NT2/D1 (cell line): ENCODE data around the gene GALP.
A peak's percentile ranks its signal among the peaks of the same experiment; 100 is the strongest.

ENCODE experiments used
- DNase-seq: peaks from one replicate; pipeline ENCODE4 v3.0.0-alpha.2; 2011; ENCODE audit warnings: low read depth, low spot score
- H3K27me3 ChIP-seq: 2 replicates; pipeline ENCODE4 v1.6.0; 2011; ENCODE audit warnings: mild to moderate bottlenecking; ENCODE audit not compliant: insufficient read length, insufficient read depth
- H3K36me3 ChIP-seq: 2 replicates; pipeline ENCODE4 v1.6.1; 2011; ENCODE audit warnings: mild to moderate bottlenecking, low read length, mixed read lengths; ENCODE audit not compliant: insufficient read depth, insufficient read length
- H3K4me1 ChIP-seq: 2 replicates; pipeline ENCODE4 v1.5.1; 2011; ENCODE audit not compliant: insufficient read depth, insufficient read length
- H3K4me3 ChIP-seq: 2 replicates; pipeline ENCODE4 v1.5.1; 2011; ENCODE audit warnings: low read depth; ENCODE audit not compliant: insufficient read length
- H3K9ac ChIP-seq: 2 replicates; pipeline ENCODE4 v1.6.0; 2011; ENCODE audit warnings: low read depth; ENCODE audit not compliant: insufficient read length
- H3K9me3 ChIP-seq: 2 replicates; pipeline ENCODE4 v1.5.1; 2011; ENCODE audit warnings: mild to moderate bottlenecking, low read length; ENCODE audit not compliant: insufficient read depth
- SUZ12 ChIP-seq: IDR thresholded peaks from 2 replicates; pipeline ENCODE4 v1.6.1; 2011; ENCODE audit not compliant: insufficient read length, insufficient read depth; ENCODE audit errors: extremely low read depth
- YY1 ChIP-seq: IDR thresholded peaks from 2 replicates; pipeline ENCODE4 v1.6.1; 2011; ENCODE audit not compliant: insufficient read length, insufficient read depth
- ZNF274 ChIP-seq: IDR thresholded peaks from 2 replicates; pipeline ENCODE4 v1.6.1; 2011; ENCODE audit warnings: mild to moderate bottlenecking, low read depth, low read length

Gene GALP

DNA sequence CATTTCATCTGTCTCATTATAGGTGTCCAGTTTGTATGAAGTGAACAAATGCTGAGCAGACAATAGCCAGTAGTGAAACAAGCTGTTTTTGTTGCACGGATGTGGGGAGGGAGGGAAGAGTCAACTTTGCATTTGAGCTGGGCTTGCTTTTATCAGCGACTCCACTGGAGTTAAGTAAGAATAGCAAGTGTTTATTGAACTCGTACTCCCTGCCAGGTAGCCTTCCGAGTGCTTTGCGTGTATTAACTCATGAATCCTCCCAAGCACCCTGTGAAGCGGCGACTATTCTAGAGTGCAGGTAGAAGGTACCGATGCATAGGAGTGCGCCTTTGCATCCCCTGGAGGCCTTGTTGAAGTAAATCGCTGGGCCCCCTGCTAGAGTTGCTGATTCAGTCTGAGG is 39.4 kb upstream of the GALP start:
- TF ChIP-seq ZNF274, result no peak
- TF ChIP-seq SUZ12, result no peak
- no peak for TF ChIP-seq YY1
- no peak for DNase-seq
- peak overlapping the region; percentile 11 for H3K9ac ChIP-seq
- no peaks in the 10 kb centered on the region for H3K36me3 ChIP-seq
- H3K27me3 ChIP-seq, result no peaks in the 10 kb centered on the region
- H3K4me1 ChIP-seq, result peaks cover 3% of the 10 kb centered on the region
- H3K9me3 ChIP-seq, result no peaks in the 10 kb centered on the region
- H3K4me3 ChIP-seq, result no peak overlapping the region

DNA sequence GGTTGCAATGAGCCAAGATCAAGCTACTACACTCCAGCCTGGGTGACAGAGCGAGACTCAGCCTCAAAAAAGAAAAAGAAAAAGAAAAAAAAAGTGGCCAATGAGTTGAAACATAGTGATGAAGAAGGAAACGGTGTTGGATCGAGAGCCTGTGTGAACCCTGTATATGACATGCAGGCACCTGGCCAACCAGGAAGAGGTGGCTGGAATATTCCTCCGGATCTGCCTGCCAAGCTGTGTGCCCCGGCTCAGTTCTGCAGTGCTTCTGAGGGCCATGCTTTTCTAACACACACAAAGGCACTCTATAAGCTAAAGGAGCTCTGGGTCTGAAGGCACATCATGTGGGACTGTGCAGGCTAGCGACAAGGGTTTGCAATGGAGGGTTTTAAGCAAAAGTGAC is 38.4 kb upstream of the GALP start:
- DNase-seq, result no peak
- Histone ChIP-seq H3K9me3 (no peaks in the 10 kb centered on the region), H3K36me3 (peaks cover 3% of the 10 kb centered on the region), H3K4me3 (no peak overlapping the region), H3K9ac (peak overlapping the region; percentile 16), H3K4me1 (peaks cover 6% of the 10 kb centered on the region), H3K27me3 (no peaks in the 10 kb centered on the region)
- TF ChIP-seq ZNF274, result no peak
- TF ChIP-seq YY1, result no peak
- no peak for TF ChIP-seq SUZ12

DNA sequence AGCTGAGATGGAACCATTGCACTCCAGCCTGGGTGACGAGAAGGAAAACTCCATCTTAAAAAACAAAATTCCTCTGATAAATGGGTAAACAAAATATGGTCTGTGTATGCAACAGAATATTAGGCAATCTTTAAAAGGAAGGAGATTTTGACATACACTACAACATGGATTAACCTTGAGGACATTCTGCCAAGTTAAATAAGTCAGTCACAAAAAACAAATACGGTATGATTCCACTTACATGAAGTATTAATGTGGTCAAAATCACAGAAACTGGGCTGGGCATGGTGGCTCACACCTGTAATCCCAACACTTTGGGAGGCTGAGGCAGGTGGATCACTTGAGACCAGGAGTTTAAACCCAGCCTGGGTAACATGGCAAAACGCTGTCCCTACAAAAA is 37.7 kb upstream of the GALP start:
- Histone ChIP-seq H3K4me3 (no peak overlapping the region), H3K9me3 (no peaks in the 10 kb centered on the region), H3K27me3 (no peaks in the 10 kb centered on the region), H3K4me1 (peaks cover 11% of the 10 kb centered on the region), H3K36me3 (peaks cover 10% of the 10 kb centered on the region), H3K9ac (no peak overlapping the region)
- no peak for TF ChIP-seq SUZ12
- no peak for TF ChIP-seq ZNF274
- no peak for TF ChIP-seq YY1
- DNase-seq, result no peak

DNA sequence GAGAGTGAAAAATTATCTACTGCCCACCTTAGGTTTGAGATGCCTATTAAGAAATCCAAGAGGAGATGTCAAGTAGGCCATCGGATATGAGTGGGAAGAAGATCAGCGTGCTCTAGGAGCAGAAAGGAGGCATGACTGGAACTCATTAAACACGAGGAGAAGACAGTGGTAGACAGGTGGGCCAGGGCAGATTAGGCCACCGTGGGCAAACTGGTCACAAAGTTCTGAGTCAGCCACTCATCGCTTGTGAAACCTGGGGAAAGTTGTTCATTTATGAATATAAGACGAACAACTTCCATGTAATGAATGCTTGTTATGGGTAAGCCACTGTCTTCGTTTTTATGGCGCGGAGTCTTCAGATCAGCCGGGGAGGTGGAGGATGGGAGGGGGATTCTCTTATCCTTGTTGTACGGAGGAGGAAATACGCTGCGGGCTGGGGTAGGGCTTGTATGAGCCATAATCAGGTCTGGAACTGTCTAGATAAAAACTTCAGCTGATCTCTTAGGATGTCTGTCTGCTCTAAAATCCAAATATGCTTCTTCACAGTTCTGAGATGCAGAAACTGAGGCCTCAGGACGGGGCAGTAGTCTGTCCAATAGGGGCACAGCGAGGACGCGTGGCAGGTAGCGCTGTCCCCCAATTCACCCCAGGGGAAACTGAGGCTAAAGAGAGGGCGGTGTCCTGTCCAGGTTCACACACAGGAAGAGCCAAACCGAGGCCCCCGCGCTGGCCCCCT is 35.8 kb upstream of the GALP start:
- no peaks in the 10 kb centered on the region for H3K9me3 ChIP-seq
- H3K27me3 ChIP-seq, result no peaks in the 10 kb centered on the region
- peak overlapping the region; percentile 53 for H3K9ac ChIP-seq
- peak overlapping the region; percentile 53 for H3K4me3 ChIP-seq
- DNase-seq, result no peak
- H3K4me1 ChIP-seq, result peaks cover 12% of the 10 kb centered on the region
- TF ChIP-seq SUZ12 (no peak), YY1 (no peak)
- peaks cover 25% of the 10 kb centered on the region for H3K36me3 ChIP-seq

DNA sequence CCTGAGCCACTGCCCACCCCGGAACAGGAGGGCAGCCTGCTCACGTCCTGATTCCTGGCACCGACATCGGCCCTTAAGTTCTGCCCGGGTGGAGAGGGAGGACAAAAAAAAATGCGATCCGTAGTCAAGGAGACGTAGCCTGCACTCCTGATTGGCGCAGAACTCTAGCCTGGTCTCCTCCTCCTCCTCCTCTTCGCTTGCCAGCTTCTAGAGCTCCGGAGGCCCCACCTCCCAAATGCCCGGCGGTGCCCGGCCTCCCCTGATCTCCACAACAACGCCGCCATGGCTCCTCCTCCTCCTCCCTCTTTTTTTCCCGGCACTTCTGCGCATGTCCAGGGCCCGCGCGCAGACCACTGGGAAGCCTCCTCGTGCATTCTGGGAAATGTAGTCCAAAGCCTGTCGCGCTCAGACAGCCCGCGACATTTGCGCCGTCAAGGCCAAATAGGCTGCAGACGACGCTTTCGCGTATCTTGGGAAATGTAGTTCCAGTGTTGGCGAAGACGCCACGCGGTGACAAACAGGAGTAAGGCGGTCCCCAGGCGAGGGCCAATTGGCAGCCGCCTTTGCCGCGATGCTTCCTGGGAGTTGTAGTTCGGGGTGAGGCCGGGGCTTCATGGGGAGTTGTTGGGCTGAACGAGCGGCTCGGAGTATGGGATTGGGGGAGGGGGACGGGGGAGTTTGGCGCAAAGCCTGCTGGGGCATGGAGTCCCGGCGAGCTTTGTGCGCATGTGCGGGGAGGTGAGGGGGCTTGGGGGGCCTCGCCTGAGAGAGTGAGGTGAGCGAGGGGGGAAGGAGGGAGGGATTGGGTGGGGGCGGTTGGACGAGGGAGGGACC is 35.0 kb upstream of the GALP start, which contains the start of gene ZNF444:
ZNF444 (plus strand) TSS at position 705 of the 834 bp plus-strand sequence. CDS start 5,625 bp downstream, outside the sequence.
- H3K9ac ChIP-seq, result peak within 1 kb of the TSS; percentile 53
- peak; percentile 90 for DNase-seq
- H3K4me1 ChIP-seq, result peaks cover 9% of the 10 kb centered on the region
- peaks cover 29% of the 10 kb centered on the region for H3K36me3 ChIP-seq
- TF ChIP-seq YY1 (peak; percentile 46), SUZ12 (no peak)
- peak within 1 kb of the TSS; percentile 53 for H3K4me3 ChIP-seq
- H3K9me3 ChIP-seq, result no peaks in the 10 kb centered on the region
- no peaks in the 10 kb centered on the region for H3K27me3 ChIP-seq

DNA sequence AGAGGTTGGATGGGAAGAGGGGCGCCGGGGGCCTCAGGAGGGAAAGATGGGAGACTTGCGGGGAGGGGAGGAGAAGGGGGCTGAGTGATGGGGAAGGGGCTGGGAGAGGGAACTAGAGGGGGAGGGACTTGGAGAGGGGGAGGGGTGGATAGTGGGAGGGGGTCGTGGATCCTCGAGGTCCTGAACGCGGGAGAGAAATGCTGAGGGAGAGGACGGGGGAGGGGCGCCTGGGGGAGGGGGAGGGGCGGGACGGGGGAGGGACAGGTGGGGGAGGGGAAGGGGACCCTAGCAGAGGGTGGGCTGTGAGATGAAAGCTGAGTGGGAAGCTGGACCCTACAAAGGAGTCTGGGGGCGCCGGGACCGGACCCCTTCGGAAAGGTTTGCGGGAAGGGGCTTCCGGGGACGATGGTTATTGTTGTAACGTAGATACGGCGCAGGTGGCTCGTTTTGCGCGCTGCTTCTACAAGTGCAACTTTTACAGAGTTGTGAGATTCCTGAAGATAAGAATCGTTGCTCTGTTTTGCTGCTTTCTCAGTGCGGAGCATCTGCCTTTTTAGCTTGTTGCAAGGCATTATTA is 34.3 kb upstream of the GALP start:
- TF ChIP-seq SUZ12 (no peak), YY1 (no peak)
- DNase-seq, result no peak

DNA sequence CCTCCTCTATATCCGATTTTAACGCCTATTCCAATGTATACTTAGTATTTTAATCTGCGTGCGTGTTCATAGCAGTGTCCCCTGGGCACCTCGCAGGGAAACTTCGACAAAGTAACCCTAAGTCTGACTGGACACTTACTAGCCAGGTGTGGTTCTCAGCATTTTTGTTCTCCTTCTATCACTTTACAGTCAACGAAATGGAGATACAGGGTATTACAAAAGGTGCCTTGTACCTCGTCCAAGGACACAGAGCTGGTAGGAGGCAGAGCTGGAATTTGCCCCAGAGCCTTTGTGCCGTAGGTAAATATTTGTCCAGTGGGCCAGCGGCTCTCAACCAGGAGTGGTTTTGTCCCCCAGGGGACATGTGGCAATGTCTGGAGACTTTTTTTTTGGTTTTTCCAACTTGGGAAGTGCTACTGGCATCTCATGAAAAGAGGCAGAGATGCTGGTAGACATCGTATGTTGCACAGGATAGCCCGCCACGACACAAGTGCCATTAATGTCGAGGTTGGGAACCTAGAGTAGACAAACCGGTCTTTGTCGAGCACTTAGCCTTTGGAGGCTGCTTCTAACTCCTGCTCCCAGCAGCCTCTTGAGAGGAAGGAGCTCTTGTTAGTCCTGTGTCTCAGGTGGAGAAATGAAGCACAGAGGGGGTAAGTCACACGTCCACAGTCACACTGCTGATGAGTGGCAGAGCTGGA is 33.6 kb upstream of the GALP start:
- no peaks in the 10 kb centered on the region for H3K27me3 ChIP-seq
- H3K4me1 ChIP-seq, result peaks cover 9% of the 10 kb centered on the region
- no peak for TF ChIP-seq YY1
- no peak for TF ChIP-seq ZNF274
- TF ChIP-seq SUZ12, result no peak
- H3K36me3 ChIP-seq, result peaks cover 39% of the 10 kb centered on the region
- no peak for DNase-seq
- peak overlapping the region; percentile 50 for H3K9ac ChIP-seq
- peak overlapping the region; percentile 39 for H3K4me3 ChIP-seq
- H3K9me3 ChIP-seq, result no peaks in the 10 kb centered on the region

More for the DNA sequence above, 34.3 kb upstream of the GALP start:
- no peaks in the 10 kb centered on the region for H3K9me3 ChIP-seq
- peak overlapping the region; percentile 39 for H3K4me3 ChIP-seq
- peak overlapping the region; percentile 50 for H3K9ac ChIP-seq
- H3K36me3 ChIP-seq, result peaks cover 33% of the 10 kb centered on the region
- H3K4me1 ChIP-seq, result peaks cover 9% of the 10 kb centered on the region
- no peaks in the 10 kb centered on the region for H3K27me3 ChIP-seq
